AG09309 (cell line): Measurements from ENCODE around the gene ICAM2.

Source experiments
- DNase-seq: peaks from one replicate; pipeline ENCODE4 v3.0.0-alpha.2; 2010; ENCODE audit warnings: low read depth
- H3K4me3 ChIP-seq: 2 replicates; pipeline ENCODE4 v1.5.1; 2011; ENCODE audit warnings: mild to moderate bottlenecking, low read depth, low read length, moderate library complexity; ENCODE audit not compliant: control insufficient read depth
- TF ChIP-seq, protein P1 (sequence below): IDR thresholded peaks from 2 replicates; pipeline ENCODE4 v1.5.1; 2011; ENCODE audit warnings: mild to moderate bottlenecking, low read depth, low read length, inconsistent platforms; ENCODE audit not compliant: insufficient read depth, control insufficient read depth; ENCODE audit errors: missing control alignments

Gene ICAM2

GRCh38 chr17:64058621-64059020 lies 38.2 kb upstream of the ICAM2 start:
- no peak for DNase-seq

GRCh38 chr17:64057701-64058263 lies 37.3 kb upstream of the ICAM2 start:
- DNase-seq: no peak
- TF ChIP-seq, protein P1, sequence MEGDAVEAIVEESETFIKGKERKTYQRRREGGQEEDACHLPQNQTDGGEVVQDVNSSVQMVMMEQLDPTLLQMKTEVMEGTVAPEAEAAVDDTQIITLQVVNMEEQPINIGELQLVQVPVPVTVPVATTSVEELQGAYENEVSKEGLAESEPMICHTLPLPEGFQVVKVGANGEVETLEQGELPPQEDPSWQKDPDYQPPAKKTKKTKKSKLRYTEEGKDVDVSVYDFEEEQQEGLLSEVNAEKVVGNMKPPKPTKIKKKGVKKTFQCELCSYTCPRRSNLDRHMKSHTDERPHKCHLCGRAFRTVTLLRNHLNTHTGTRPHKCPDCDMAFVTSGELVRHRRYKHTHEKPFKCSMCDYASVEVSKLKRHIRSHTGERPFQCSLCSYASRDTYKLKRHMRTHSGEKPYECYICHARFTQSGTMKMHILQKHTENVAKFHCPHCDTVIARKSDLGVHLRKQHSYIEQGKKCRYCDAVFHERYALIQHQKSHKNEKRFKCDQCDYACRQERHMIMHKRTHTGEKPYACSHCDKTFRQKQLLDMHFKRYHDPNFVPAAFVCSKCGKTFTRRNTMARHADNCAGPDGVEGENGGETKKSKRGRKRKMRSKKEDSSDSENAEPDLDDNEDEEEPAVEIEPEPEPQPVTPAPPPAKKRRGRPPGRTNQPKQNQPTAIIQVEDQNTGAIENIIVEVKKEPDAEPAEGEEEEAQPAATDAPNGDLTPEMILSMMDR: no peak
- no peak overlapping the region for H3K4me3 ChIP-seq

More at GRCh38 chr17:64058621-64059020, 38.2 kb upstream of the ICAM2 start:
- H3K4me3 ChIP-seq: no peak overlapping the region
- TF ChIP-seq, protein P1: no peak

GRCh38 chr17:64056269-64057005 lies 36.0 kb upstream of the ICAM2 start:
- H3K4me3 ChIP-seq: no peak overlapping the region
- no peak for DNase-seq
- TF ChIP-seq, protein P1: no peak

GRCh38 chr17:64055183-64056142 lies 35.0 kb upstream of the ICAM2 start:
- no peak overlapping the region for H3K4me3 ChIP-seq
- TF ChIP-seq, protein P1: no peak
- no peak for DNase-seq

DNA sequence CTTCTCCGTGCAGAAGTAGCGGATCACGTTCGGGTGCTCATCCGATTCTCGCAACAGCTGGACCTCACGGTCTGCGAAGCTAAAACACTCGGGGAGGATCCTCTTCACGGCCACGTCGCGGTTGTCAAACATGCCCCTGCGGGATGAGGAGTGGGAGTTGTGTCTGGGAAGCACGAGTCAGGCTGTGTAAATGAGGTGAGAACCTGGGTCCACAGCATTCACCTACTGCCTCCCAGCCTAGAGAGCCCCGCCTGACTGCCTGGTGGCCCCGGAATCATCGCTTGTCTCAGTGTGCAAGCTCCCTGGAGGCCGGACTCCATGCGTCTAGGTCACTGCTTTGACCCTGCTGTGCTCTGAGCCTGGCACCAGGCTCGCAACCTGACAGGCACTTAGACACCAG lies 33.9 kb upstream of the ICAM2 start:
- TF ChIP-seq, protein P1: no peak
- no peak overlapping the region for H3K4me3 ChIP-seq
- DNase-seq: no peak

GRCh38 chr17:64053101-64053500 lies 32.7 kb upstream of the ICAM2 start:
- TF ChIP-seq, protein P1: no peak
- DNase-seq: no peak
- H3K4me3 ChIP-seq: no peak overlapping the region
